NCI-H1436 treated with DMSO at 0.1 percent for 48 hours (cell line): ENCODE measurements around the gene PCDHGA9.
"Not testable (repeated sequence)": the region's sequence is repeated elsewhere in the genome, so short reads cannot be mapped to it uniquely, and the experiment has no call there.

ENCODE experiments used
- DNase-seq: peaks from one replicate; lab custom pipeline; 2025; lab: John Stamatoyannopoulos, UW

The PCDHGA9 gene

DNA sequence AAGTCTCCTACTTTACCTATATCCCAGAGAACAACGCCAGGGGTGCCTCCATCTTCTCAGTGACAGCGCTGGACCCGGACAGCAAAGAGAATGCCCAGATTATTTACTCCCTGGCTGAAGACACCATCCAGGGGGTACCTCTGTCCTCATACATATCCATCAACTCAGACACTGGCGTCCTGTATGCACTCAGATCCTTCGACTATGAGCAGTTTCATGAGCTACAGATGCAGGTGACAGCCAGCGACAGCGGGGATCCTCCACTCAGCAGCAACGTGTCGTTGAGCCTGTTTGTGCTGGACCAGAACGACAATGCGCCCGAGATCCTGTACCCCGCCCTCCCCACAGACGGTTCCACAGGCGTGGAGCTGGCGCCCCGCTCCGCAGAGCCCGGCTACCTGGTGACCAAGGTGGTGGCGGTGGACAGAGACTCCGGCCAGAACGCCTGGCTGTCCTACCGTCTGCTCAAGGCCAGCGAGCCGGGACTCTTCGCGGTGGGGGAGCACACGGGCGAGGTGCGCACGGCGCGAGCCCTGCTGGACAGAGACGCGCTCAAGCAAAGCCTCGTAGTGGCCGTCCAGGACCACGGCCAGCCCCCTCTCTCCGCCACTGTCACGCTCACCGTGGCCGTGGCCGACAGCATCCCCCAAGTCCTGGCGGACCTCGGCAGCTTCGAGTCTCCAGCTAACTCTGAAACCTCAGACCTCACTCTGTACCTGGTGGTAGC lies 12.1 kb downstream of the PCDHGA9 start:
- DNase-seq = not testable (repeated sequence)

DNA sequence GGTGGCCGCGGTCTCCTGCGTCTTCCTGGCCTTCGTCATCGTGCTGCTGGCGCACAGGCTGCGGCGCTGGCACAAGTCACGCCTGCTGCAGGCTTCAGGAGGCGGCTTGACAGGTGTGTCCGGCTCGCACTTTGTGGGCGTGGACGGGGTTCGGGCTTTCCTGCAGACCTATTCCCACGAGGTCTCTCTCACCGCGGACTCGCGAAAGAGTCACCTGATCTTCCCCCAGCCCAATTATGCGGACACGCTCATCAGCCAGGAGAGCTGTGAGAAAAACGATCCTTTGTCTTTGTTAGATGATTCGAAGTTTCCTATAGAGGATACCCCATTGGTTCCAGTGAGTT lies 12.7 kb downstream of the PCDHGA9 start:
- DNase-seq = not testable (repeated sequence)

GRCh38 chr5:141417494-141418172 lies 15.1 kb downstream of the PCDHGA9 start, which contains the start of gene PCDHGB7:
Gene PCDHGB7, plus strand, starts transcription at chr5:141417677. Its CDS starts 183 bp downstream, at chr5:141417860.
- peak; percentile 17 for DNase-seq

GRCh38 chr5:141419074-141419880 lies 16.7 kb downstream of the PCDHGA9 start:
- no peak for DNase-seq

DNA sequence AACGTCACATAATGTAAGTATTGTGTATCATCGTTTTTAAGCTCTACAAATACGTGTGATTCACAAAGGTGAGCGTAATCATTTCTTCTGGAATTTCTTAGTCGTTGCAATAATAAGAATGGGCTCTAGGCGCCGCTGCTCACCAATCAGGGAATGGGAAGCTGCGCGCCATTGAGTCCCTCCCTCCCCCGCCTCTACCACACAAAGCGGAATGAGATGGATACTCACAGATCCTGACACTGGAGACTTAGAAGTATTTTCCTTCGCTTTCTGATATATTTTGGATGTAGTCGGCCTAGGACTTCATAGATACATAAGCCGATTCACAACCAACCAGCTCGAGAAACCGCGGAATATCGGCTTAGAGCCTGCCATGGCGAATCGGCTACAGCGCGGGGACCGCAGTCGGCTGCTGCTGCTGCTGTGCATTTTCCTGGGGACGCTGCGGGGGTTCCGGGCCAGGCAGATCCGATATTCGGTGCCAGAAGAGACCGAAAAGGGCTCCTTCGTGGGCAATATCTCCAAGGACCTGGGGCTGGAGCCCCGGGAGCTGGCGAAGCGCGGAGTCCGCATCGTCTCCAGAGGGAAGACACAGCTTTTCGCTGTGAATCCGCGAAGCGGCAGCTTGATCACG lies 18.4 kb downstream of the PCDHGA9 start, which contains the start of gene PCDHGA11:
TSS of gene PCDHGA11 (plus strand) at position 197 of the 634 bp plus-strand sequence. CDS start at position 374, 177 bp downstream.
- no peak for DNase-seq

DNA sequence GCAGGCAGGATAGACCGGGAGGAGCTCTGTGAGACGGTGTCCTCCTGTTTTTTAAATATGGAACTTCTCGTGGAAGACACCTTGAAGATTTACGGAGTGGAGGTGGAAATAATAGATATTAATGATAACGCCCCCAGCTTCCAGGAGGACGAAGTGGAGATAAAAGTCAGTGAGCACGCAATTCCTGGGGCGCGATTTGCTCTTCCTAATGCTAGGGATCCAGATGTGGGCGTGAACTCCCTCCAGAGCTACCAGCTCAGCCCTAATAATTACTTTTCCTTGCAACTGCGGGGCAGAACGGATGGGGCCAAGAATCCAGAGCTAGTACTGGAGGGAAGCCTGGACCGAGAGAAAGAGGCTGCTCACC lies 18.9 kb downstream of the PCDHGA9 start:
- DNase-seq = no peak

- DNase-seq = no peak
These were observed 20.2 kb downstream of the PCDHGA9 start for GRCh38 chr5:141422742-141423291.

DNA sequence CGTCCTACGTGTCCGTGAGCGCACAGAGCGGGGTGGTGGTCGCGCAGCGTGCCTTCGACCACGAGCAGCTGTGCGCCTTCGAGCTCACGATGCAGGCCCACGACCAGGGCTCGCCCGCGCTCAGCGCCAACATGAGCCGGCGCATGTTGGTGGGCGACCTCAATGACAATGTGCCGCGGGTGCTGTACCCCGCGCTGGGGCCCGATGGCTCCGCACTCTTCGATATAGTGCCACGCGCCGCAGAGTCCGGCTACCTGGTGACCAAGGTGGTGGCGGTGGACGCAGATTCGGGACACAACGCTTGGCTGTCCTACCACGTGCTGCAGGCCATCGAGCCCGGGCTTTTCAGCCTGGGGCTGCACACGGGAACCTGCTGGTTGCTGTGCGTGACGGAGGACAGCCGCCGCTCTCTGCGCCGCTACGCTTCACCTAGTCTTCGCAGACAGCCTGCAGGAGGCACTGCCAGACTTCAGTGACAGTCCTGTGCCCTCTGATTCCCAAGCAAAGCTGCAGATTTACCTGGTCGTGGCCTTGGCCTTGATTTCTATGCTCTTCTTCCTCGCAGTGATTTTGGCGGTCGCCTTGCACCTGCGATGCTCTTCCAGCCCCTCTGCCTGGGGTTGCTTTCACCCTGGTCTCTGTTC lies 25.3 kb downstream of the PCDHGA9 start:
- no peak for DNase-seq

GRCh38 chr5:141430332-141431113 lies 27.9 kb downstream of the PCDHGA9 start, which contains the start of gene PCDHGA12:
Gene PCDHGA12, plus strand, starts transcription at chr5:141430507. Its CDS starts 253 bp downstream, at chr5:141430760.
- no peak for DNase-seq

DNA sequence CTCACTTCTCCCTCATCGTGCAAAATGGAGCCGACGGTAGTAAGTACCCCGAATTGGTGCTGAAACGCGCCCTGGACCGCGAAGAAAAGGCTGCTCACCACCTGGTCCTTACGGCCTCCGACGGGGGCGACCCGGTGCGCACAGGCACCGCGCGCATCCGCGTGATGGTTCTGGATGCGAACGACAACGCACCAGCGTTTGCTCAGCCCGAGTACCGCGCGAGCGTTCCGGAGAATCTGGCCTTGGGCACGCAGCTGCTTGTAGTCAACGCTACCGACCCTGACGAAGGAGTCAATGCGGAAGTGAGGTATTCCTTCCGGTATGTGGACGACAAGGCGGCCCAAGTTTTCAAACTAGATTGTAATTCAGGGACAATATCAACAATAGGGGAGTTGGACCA lies 28.7 kb downstream of the PCDHGA9 start:
- no peak for DNase-seq

- not testable (repeated sequence) for DNase-seq
These were observed 29.7 kb downstream of the PCDHGA9 start for GRCh38 chr5:141432308-141432707.

- DNase-seq = not testable (repeated sequence)
These were observed 30.1 kb downstream of the PCDHGA9 start for GRCh38 chr5:141432726-141433125.

- no peak for DNase-seq
These were observed 31.4 kb downstream of the PCDHGA9 start for GRCh38 chr5:141434006-141434405.

DNA sequence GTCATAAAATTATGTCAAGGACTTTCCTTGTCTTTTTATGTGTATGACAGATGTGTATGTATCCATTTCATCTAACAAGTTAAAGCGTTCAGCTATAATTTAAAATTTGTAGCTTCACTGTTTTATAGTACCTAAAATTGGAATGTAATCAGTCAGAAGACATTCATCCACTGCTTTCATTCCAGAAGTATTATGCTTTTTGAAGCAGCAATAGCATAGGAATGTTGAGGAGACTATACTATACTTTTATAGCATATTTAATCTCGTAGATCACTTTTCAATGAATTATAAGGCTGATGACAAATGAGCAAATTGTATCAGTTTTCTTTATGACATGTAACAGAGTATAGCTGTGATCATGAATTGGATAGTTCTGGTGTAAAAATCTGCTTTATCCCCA lies 34.6 kb downstream of the PCDHGA9 start:
- DNase-seq = no peak

DNA sequence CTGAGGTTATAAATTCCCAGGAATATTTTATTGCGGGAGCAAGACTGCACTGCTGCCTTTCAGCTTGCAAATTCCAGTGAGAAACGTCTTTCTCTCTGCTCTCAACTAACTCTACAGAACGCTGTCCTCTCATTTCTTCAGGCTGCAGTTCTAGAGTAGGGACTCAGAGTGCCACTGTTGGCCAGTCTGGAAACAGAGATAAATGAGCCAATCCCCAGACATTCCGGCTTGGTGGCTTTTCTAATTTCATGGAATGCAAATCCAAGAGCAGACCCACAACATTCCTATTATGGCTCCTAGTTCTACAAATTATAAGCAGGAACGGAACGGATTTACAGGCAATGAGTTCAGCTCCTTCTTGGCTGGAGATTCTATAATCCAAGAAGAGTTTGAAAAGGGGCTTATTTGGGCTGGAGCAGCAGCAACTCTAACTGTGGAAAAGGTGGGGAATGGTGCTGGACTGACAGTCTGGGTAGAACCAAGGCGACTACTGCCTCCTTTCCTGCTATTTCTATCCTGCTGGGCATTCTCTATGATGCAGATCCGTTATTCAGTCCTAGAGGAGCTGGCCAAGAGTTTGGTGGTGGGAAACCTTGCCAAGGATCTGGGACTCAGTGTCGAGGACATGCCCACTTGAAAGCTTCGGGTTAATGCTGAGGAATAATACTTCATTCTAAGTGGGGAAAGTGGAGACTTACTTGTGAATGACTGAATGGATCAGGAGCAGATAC lies 37.0 kb downstream of the PCDHGA9 start:
- DNase-seq = no peak

DNA sequence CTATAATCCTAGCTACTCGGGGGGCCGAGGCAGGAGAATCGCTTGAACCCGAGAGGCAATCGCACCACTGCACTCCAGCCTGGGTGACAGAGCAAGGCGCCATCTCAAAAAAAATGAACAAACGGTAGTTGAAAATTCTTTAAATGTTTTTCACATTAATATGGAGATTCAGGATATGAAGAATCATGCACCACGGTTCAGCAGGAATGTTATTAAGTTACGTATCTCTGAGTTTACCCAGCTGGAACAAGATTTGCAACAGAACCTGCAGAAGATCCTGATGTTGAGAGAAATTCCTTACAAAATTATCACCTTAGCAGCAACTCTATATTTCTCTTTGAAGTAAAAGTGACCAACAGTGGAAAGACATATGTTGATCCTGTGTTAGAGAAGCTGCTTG lies 37.8 kb downstream of the PCDHGA9 start:
- no peak for DNase-seq

DNA sequence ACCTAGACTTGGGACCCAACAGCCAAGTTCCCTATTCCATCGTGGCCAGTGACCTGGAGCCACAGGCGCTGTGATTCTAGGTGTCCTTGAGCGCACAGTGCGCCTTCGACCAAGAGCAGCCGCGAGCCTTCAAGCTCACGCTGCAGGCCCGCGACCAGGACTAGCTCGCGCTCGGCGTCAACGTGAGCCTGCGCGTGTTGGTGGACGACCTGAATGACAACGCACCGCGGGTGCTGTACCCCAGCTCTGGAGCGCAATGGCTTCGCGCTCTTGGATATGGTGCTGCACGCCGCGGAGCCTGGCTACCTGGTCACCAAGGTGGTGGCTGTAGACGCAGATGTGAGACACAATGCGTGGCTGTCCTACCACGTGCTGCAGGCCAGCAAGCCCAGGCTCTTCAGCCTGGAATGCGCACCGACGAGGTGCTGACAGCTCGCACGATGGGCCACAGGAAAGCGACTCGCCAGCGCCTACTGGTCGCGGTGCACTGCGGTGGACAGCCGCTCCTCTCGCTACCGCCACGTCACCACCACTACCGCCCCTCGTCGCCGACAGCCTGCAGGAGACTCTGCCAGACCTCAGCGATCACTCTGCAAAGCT lies 39.1 kb downstream of the PCDHGA9 start:
- no peak for DNase-seq
